Stimulated activated CD8-positive, alpha-beta memory T cell treated with anti-CD3 and anti-CD28 coated beads, Interleukin-15, amount 100 ng/mL, for 24 hours (primary cell): Measurements from ENCODE around the gene SVOP.

Experiments
- DNase-seq: peaks from one replicate; pipeline ENCODE4 v3.0.0-alpha.2; 2020; ENCODE audit warnings: low read depth

The SVOP gene

GRCh38 chr12:108935159-108935763 lies 85.6 kb downstream of the SVOP start:
- no peak for DNase-seq

GRCh38 chr12:108933949-108934348 lies 86.9 kb downstream of the SVOP start:
- no peak for DNase-seq

GRCh38 chr12:108930756-108931155 lies 90.1 kb downstream of the SVOP start:
- no peak for DNase-seq

GRCh38 chr12:108930155-108930554 lies 90.7 kb downstream of the SVOP start:
- DNase-seq, result no peak

- DNase-seq, result no peak
These were observed 92.2 kb downstream of the SVOP start for GRCh38 chr12:108928695-108929094.

GRCh38 chr12:108922918-108923317 lies 98.0 kb downstream of the SVOP start:
- DNase-seq, result no peak

- no peak for DNase-seq
These were observed 98.9 kb downstream of the SVOP start for GRCh38 chr12:108921946-108922345.

GRCh38 chr12:108918960-108919642 lies 101.8 kb downstream of the SVOP start:
- DNase-seq, result no peak

GRCh38 chr12:108918206-108918605 lies 102.7 kb downstream of the SVOP start:
- no peak for DNase-seq

GRCh38 chr12:108916336-108916735 lies 104.5 kb downstream of the SVOP start:
- no peak for DNase-seq

GRCh38 chr12:108915632-108916133 lies 105.2 kb downstream of the SVOP start:
- no peak for DNase-seq

- DNase-seq, result no peak
These were observed 106.7 kb downstream of the SVOP start for GRCh38 chr12:108914121-108914531.

GRCh38 chr12:108912361-108912760 lies 108.5 kb downstream of the SVOP start:
- DNase-seq, result no peak

GRCh38 chr12:108911915-108912314 lies 109.0 kb downstream of the SVOP start:
- no peak for DNase-seq

GRCh38 chr12:108910336-108910735 lies 110.5 kb downstream of the SVOP start:
- no peak for DNase-seq

GRCh38 chr12:108907839-108908351 lies 113.0 kb downstream of the SVOP start:
- DNase-seq, result no peak

GRCh38 chr12:108906971-108907370 lies 113.9 kb downstream of the SVOP start:
- DNase-seq, result no peak

- DNase-seq, result no peak
These were observed 115.1 kb downstream of the SVOP start for GRCh38 chr12:108905725-108906124.

GRCh38 chr12:108899145-108899544 lies 121.7 kb downstream of the SVOP start:
- DNase-seq, result no peak

GRCh38 chr12:108896817-108897216 lies 124.1 kb downstream of the SVOP start:
- DNase-seq, result no peak

- no peak for DNase-seq
These were observed 124.5 kb downstream of the SVOP start for GRCh38 chr12:108896336-108896735.

GRCh38 chr12:108895220-108895802 lies 125.6 kb downstream of the SVOP start:
- no peak for DNase-seq

- no peak for DNase-seq
These were observed 130.7 kb downstream of the SVOP start for GRCh38 chr12:108890208-108890607.
